Keratinocyte (primary cell): ENCODE results near the gene FUT6. TPM values are rescaled to one million over a fixed set of nuclear protein-coding genes. Genes with fewer than 3 reads are reported as not detected.
"Not testable (repeated sequence)": the region's sequence is repeated elsewhere in the genome, so short reads cannot be mapped to it uniquely, and the experiment has no call there.

ENCODE experiments used
- DNase-seq: peaks from one replicate; pipeline ENCODE4 v3.0.0-alpha.2; 2011; ENCODE audit warnings: low read depth, missing footprints, low spot score
- FAIRE-seq: peaks from 2 replicates; lab custom pipeline; 2011; peaks lifted over from hg19 to GRCh38; lab: Jason Lieb, UNC
- H2AFZ ChIP-seq: 2 replicates; pipeline ENCODE4 v1.6.0; 2012; ENCODE audit warnings: low read length, control low read depth, inconsistent platforms; ENCODE audit not compliant: control insufficient read depth
- H3K27ac ChIP-seq: 2 replicates; pipeline ENCODE4 v1.5.1; 2011; ENCODE audit warnings: low read length; ENCODE audit not compliant: control insufficient read depth, insufficient read depth
- H3K27me3 ChIP-seq: 3 replicates; pipeline ENCODE4 v1.6.0; 2011; ENCODE audit warnings: low read length; ENCODE audit not compliant: control insufficient read depth, insufficient read depth; ENCODE audit errors: extremely low read depth
- H3K36me3 ChIP-seq, 2 experiments: 2 replicates in 1 of 2; 3 replicates in 1 of 2; pipeline ENCODE4 v1.5.1; 2011; ENCODE audit warnings: low read length in 2 of 2, mild to moderate bottlenecking in 1 of 2; ENCODE audit not compliant: control insufficient read depth in 2 of 2, insufficient read depth in 2 of 2; ENCODE audit errors: extremely low read depth in 1 of 2
- H3K4me1 ChIP-seq: 3 replicates; pipeline ENCODE4 v1.5.1; 2011; ENCODE audit warnings: low read length; ENCODE audit not compliant: control insufficient read depth, insufficient read depth; ENCODE audit errors: extremely low read depth
- H3K4me2 ChIP-seq: 3 replicates; pipeline ENCODE4 v1.6.0; 2011; ENCODE audit warnings: low read depth, low read length; ENCODE audit not compliant: control insufficient read depth, insufficient read depth; ENCODE audit errors: extremely low read depth
- H3K4me3 ChIP-seq, 3 experiments: fragments of 200-600 bp in 1 of 3; sonication (generic) in 1 of 3; 2 replicates in 2 of 3; 3 replicates in 1 of 3; pipeline ENCODE4 v1.5.1; 2011 to 2016; ENCODE audit warnings: low read length in 3 of 3, mild to moderate bottlenecking in 3 of 3, control low read depth in 2 of 3, inconsistent platforms in 1 of 3, low read depth in 1 of 3, mixed read lengths in 1 of 3, mixed run types in 1 of 3, moderate library complexity in 1 of 3; ENCODE audit not compliant: control insufficient read depth in 2 of 3, insufficient read depth in 2 of 3; ENCODE audit errors: extremely low read depth in 1 of 3
- H3K79me2 ChIP-seq: 2 replicates; pipeline ENCODE4 v1.6.0; 2012; ENCODE audit warnings: low read length; ENCODE audit not compliant: control insufficient read depth, insufficient read depth
- H3K9ac ChIP-seq: 3 replicates; pipeline ENCODE4 v1.6.0; 2011; ENCODE audit warnings: low read length; ENCODE audit not compliant: control insufficient read depth, insufficient read depth; ENCODE audit errors: extremely low read depth
- H3K9me1 ChIP-seq: 3 replicates; pipeline ENCODE4 v1.6.0; 2011; ENCODE audit warnings: low read length; ENCODE audit not compliant: control insufficient read depth, insufficient read depth; ENCODE audit errors: extremely low read depth
- H3K9me3 ChIP-seq: 2 replicates; pipeline ENCODE4 v1.5.1; 2012; ENCODE audit warnings: low read depth, low read length; ENCODE audit not compliant: control insufficient read depth
- H4K20me1 ChIP-seq: 3 replicates; pipeline ENCODE4 v1.6.0; 2011; ENCODE audit warnings: low read length; ENCODE audit not compliant: control insufficient read depth, insufficient read depth; ENCODE audit errors: extremely low read depth
- EZH2 ChIP-seq: IDR thresholded peaks from one replicate; pipeline ENCODE4 v1.6.1; 2012; ENCODE audit warnings: inconsistent platforms, mild to moderate bottlenecking, low read length, moderate library complexity
- dilution Hi-C: fragments of 300-500 bp; cut with MboI; formaldehyde crosslinking; loops from one replicate; pipeline ENCODE4 v1.7.0; 2020; ENCODE audit warnings: low sequenced_read_pairs; ENCODE audit not compliant: extremely low pct_ligation_motif_present
- polyA plus RNA-seq, 5 experiments: library from polyadenylated mRNA; depleted of rRNA in 3 of 5; stranded (reverse) in 3 of 5; stranded (forward) in 1 of 5; unstranded in 1 of 5; fragments of >200 nt; gene quantifications; 1 replicate in 1 of 5; 2 replicates in 3 of 5; 3 replicates in 1 of 5; pipeline versions ENCODE4 v1.2.1 to v1.2.3, GENCODE V29; 2011 to 2012; ENCODE audit warnings: missing spikeins in 2 of 5, low read depth in 1 of 5, low replicate concordance in 1 of 5
- TF ChIP-seq, protein P1 (sequence below), 3 experiments: IDR thresholded peaks in 1 of 3; conservative IDR thresholded peaks in 1 of 3; optimal IDR thresholded peaks in 1 of 3; 2 replicates in 2 of 3; 3 replicates in 1 of 3; pipeline versions ENCODE3 to v1.5.1; 2011; ENCODE audit warnings: low read length in 3 of 3, mild to moderate bottlenecking in 3 of 3, moderate library complexity in 2 of 3, control low read depth in 1 of 3, inconsistent platforms in 1 of 3; ENCODE audit not compliant: insufficient read depth in 2 of 3; ENCODE audit errors: extremely low read depth in 1 of 3

Gene FUT6
- polyA plus RNA-seq, 1 donor (not counting 4 experiments of a cell fraction or from before 2014, with no cell fraction given), result not detected

DNA sequence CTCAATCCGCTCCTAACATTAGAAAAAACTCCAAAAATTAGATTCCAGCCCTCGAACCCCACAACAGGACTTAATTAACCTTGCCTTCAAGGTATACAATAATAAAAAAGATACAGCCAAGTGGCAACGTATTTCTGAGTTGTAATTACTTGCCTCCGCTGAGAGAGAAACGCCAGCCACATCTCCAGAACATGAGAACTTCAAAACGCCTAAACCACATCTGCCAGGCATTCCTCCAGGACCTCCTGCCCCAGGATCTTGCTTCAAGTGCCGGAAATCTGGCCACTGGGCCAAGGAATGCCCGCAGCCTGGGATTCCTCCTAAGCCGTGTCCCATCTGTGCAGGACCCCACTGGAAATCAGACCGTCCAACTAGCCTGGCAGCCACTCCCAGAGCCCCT lies 14.6 kb upstream of the FUT6 start:
- dilution Hi-C loops, H3K4me3 ChIP-seq, H2AFZ ChIP-seq, H3K4me2 ChIP-seq, H3K9me1 ChIP-seq, H3K27ac ChIP-seq, FAIRE-seq, H4K20me1 ChIP-seq, H3K79me2 ChIP-seq, DNase-seq, H3K9ac ChIP-seq, H3K36me3 ChIP-seq, H3K27me3 ChIP-seq, H3K9me3 ChIP-seq: not testable (repeated sequence)
- H3K4me1 ChIP-seq, result peaks cover 19% of the 10 kb centered on the region

DNA sequence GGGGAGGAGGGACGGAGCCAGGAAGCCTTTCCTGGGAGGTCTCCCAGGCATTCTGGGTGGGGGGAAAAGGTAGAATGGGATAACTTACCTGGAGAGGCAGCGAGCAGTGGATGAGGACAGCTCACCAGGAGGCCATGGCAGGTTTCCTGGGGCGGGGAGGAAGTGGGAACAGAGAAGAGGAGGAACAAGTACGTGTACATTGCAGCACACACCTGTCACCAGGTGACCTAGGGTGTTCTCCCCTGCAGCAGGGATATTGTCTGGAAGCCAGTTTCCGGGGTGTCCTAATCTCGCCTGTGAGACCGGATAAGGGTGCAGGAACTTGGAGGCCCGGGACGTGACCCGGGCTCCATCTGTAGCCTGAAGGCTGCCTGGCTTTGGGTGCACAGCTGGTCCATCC lies 11.8 kb upstream of the FUT6 start, which contains the start of gene FUT3:
TSS of gene FUT3 (minus strand) at position 148 of the 400 bp plus-strand sequence.
- no peak for DNase-seq
- peak; percentile 69 for FAIRE-seq
- Histone ChIP-seq H3K9ac (peak within 1 kb of the TSS; percentile 26), H3K9me3 (no peaks in the 10 kb centered on the region), H3K79me2 (no peaks in the 10 kb centered on the region), H3K4me1 (peaks cover 19% of the 10 kb centered on the region), H4K20me1 (no peaks in the 10 kb centered on the region), H3K27ac (peak within 1 kb of the TSS; percentile 34), H3K4me3 (peak within 1 kb of the TSS in 2 of 3 experiments; percentile 8 to 67), H2AFZ (peak within 1 kb of the TSS; percentile 38), H3K4me2 (peak within 1 kb of the TSS; percentile 55), H3K27me3 (no peaks in the 10 kb centered on the region), H3K9me1 (no peaks in the 10 kb centered on the region), H3K36me3 (no peaks in the 10 kb centered on the region)
- dilution Hi-C loops, result no loop called here
- TF ChIP-seq, protein P1, sequence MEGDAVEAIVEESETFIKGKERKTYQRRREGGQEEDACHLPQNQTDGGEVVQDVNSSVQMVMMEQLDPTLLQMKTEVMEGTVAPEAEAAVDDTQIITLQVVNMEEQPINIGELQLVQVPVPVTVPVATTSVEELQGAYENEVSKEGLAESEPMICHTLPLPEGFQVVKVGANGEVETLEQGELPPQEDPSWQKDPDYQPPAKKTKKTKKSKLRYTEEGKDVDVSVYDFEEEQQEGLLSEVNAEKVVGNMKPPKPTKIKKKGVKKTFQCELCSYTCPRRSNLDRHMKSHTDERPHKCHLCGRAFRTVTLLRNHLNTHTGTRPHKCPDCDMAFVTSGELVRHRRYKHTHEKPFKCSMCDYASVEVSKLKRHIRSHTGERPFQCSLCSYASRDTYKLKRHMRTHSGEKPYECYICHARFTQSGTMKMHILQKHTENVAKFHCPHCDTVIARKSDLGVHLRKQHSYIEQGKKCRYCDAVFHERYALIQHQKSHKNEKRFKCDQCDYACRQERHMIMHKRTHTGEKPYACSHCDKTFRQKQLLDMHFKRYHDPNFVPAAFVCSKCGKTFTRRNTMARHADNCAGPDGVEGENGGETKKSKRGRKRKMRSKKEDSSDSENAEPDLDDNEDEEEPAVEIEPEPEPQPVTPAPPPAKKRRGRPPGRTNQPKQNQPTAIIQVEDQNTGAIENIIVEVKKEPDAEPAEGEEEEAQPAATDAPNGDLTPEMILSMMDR (optimal IDR thresholded peaks at IDR 0.05 in 1 of 3, IDR thresholded peaks at IDR 0.05 in 1 of 3, conservative IDR thresholded peaks at IDR 0.05 in 1 of 3; ENCODE audit: extremely low read depth in 1 of 3, insufficient read depth in 2 of 3, low read length in 3 of 3), result no peak
- TF ChIP-seq EZH2, result no peak

GRCh38 chr19:5850743-5851293 lies 11.3 kb upstream of the FUT6 start:
- DNase-seq (no peak), FAIRE-seq (no peak)
- H3K4me3 ChIP-seq, result peak overlapping the region in 2 of 3 experiments; percentile 8 to 67

More at GRCh38 chr19:5850743-5851293, 11.3 kb upstream of the FUT6 start:
- H3K36me3 ChIP-seq, result no peaks in the 10 kb centered on the region
- H3K4me1 ChIP-seq, result peaks cover 19% of the 10 kb centered on the region
- no peaks in the 10 kb centered on the region for H3K27me3 ChIP-seq
- no peaks in the 10 kb centered on the region for H3K9me3 ChIP-seq
- no peaks in the 10 kb centered on the region for H3K79me2 ChIP-seq
- no peak overlapping the region for H2AFZ ChIP-seq
- dilution Hi-C loops, result no loop called here
- peak overlapping the region; percentile 55 for H3K4me2 ChIP-seq
- H3K9me1 ChIP-seq, result no peaks in the 10 kb centered on the region
- peak overlapping the region; percentile 34 for H3K27ac ChIP-seq
- no peaks in the 10 kb centered on the region for H4K20me1 ChIP-seq
- peak overlapping the region; percentile 26 for H3K9ac ChIP-seq
- no peak for TF ChIP-seq EZH2
- TF ChIP-seq, protein P1 (optimal IDR thresholded peaks at IDR 0.05 in 1 of 3, IDR thresholded peaks at IDR 0.05 in 1 of 3, conservative IDR thresholded peaks at IDR 0.05 in 1 of 3; ENCODE audit: extremely low read depth in 1 of 3, insufficient read depth in 2 of 3, low read length in 3 of 3), result no peak
